ENCODE results near the gene CALM1.
A peak's percentile ranks its signal among the peaks of the same experiment; 100 is the strongest.

CALM1 gene

GRCh38 chr14:90396341-90397339 lies at the start of gene CALM1:
CALM1 (plus strand) TSS chr14:90397029; CDS start chr14:90397231, 202 bp downstream.
- peak; percentile 96 to 99 for DNase-seq

GRCh38 chr14:90348270-90348669 lies 48.6 kb upstream of the CALM1 start:
- DNase-seq = no peak

- DNase-seq = no peak
Measured at GRCh38 chr14:90349739-90350138, 47.1 kb upstream of the CALM1 start.

GRCh38 chr14:90354551-90355298 lies 42.1 kb upstream of the CALM1 start:
- DNase-seq = no peak

GRCh38 chr14:90355540-90356518 lies 41.0 kb upstream of the CALM1 start:
- DNase-seq = no peak

GRCh38 chr14:90356925-90357324 lies 39.9 kb upstream of the CALM1 start:
- no peak for DNase-seq

- DNase-seq = no peak
Measured at GRCh38 chr14:90358359-90358758, 38.5 kb upstream of the CALM1 start.

- DNase-seq = no peak
Measured at GRCh38 chr14:90361865-90362557, 34.8 kb upstream of the CALM1 start.

- no peak for DNase-seq
Measured at GRCh38 chr14:90362558-90362896, 34.3 kb upstream of the CALM1 start.

- no peak for DNase-seq
Measured at GRCh38 chr14:90368946-90369721, 27.7 kb upstream of the CALM1 start.

- DNase-seq = no peak
Measured at GRCh38 chr14:90373887-90374286, 22.9 kb upstream of the CALM1 start.

- no peak for DNase-seq
Measured at GRCh38 chr14:90374813-90375212, 22.0 kb upstream of the CALM1 start.

- no peak for DNase-seq
Measured at GRCh38 chr14:90375934-90376333, 20.9 kb upstream of the CALM1 start.

GRCh38 chr14:90378249-90378648 lies 18.6 kb upstream of the CALM1 start:
- no peak for DNase-seq

- DNase-seq = no peak
Measured at GRCh38 chr14:90379106-90379505, 17.7 kb upstream of the CALM1 start.

- no peak for DNase-seq
Measured at GRCh38 chr14:90381011-90381786, 15.6 kb upstream of the CALM1 start.

GRCh38 chr14:90381999-90382451 lies 14.8 kb upstream of the CALM1 start:
- peak in 1 of 2 experiments; percentile 46 for DNase-seq

GRCh38 chr14:90382491-90383125 lies 14.2 kb upstream of the CALM1 start:
- DNase-seq = peak; percentile 75 to 82

- DNase-seq = peak; percentile 98 to 99
Measured at GRCh38 chr14:90383126-90383730, 13.6 kb upstream of the CALM1 start.
